Endodermal cell (in vitro differentiated cells): Measurements from ENCODE around the gene RBM20. TPM values are rescaled to one million over a fixed set of nuclear protein-coding genes. Genes with fewer than 3 reads are reported as not detected.
"Not testable (repeated sequence)": the region's sequence is repeated elsewhere in the genome, so short reads cannot be mapped to it uniquely, and the experiment has no call there.

Source experiments
- DNase-seq: peaks from one replicate; pipeline ENCODE4 v3.0.0-alpha.2; 2017
- H3K27ac ChIP-seq: 2 replicates; pipeline ENCODE4 v1.5.1; 2013; ENCODE audit warnings: mild to moderate bottlenecking, low read depth, low read length, moderate library complexity
- H3K27me3 ChIP-seq: 2 replicates; pipeline ENCODE4 v1.6.1; 2013; ENCODE audit warnings: mild to moderate bottlenecking, low read length, moderate library complexity; ENCODE audit not compliant: insufficient read depth, control insufficient read depth, poor library complexity, severe bottlenecking
- H3K36me3 ChIP-seq: 2 replicates; pipeline ENCODE4 v1.7.0; 2013; ENCODE audit warnings: mild to moderate bottlenecking, low read length, moderate library complexity; ENCODE audit not compliant: control insufficient read depth, insufficient read depth
- H3K4me1 ChIP-seq: one replicate; pipeline ENCODE4 v1.7.0; 2013; ENCODE audit warnings: low read length; ENCODE audit not compliant: control insufficient read depth, insufficient read depth
- H3K4me3 ChIP-seq: 2 replicates; pipeline ENCODE4 v1.5.1; 2013; ENCODE audit warnings: mild to moderate bottlenecking, low read length, moderate library complexity
- H3K9ac ChIP-seq: 2 replicates; pipeline ENCODE4 v1.6.1; 2013; ENCODE audit warnings: mild to moderate bottlenecking, low read length, moderate library complexity; ENCODE audit not compliant: poor library complexity, severe bottlenecking; ENCODE audit errors: extremely low read depth
- H3K9me3 ChIP-seq: 2 replicates; pipeline ENCODE4 v1.6.1; 2013; ENCODE audit warnings: mild to moderate bottlenecking, low read length, moderate library complexity; ENCODE audit not compliant: control insufficient read depth
- H3K27ac Mint-ChIP-seq: 2 replicates; pipeline ENCODE4 v1.8.0; 2020; ENCODE audit warnings: mixed read lengths
- H3K27me3 Mint-ChIP-seq: 2 replicates; pipeline ENCODE4 v1.8.0; 2021; ENCODE audit warnings: mild to moderate bottlenecking, mixed read lengths; ENCODE audit not compliant: insufficient read depth
- H3K36me3 Mint-ChIP-seq: 2 replicates; pipeline ENCODE4 v1.8.0; 2020; ENCODE audit warnings: low read depth, mixed read lengths
- H3K4me1 Mint-ChIP-seq: 2 replicates; pipeline ENCODE4 v1.8.0; 2020; ENCODE audit warnings: mixed read lengths
- H3K4me3 Mint-ChIP-seq: 2 replicates; pipeline ENCODE4 v1.8.0; 2020; ENCODE audit warnings: mild to moderate bottlenecking, moderate library complexity, mixed read lengths
- H3K9me3 Mint-ChIP-seq: 2 replicates; pipeline ENCODE4 v1.8.0; 2020; ENCODE audit warnings: mild to moderate bottlenecking, mixed read lengths
- WGBS, 2 experiments: methylation state at CpG; one replicate each; pipeline versions ENCODE4 v1.1.5 to v1.1.7; 2013; ENCODE audit warnings: missing lambda C conversion rate in 2 of 2, mixed read lengths in 1 of 2; ENCODE audit not compliant: insufficient coverage in 1 of 2, insufficient read length in 1 of 2; 5-methylcytosine and 5-hydroxymethylcytosine counted together
- total RNA-seq, 2 donors: library from RNA; stranded (reverse); fragmentation: NEBNext Ultra II Directional in 1 of 2; extraction: Animal tissue kit (Norgen Biotek cat#: 25700) in 1 of 2; gene quantifications; 2 replicates in 1 of 2; 3 replicates in 1 of 2; pipeline ENCODE4 v1.2.1, GENCODE V29; 2021
- TF ChIP-seq, protein P1 (sequence below): fragments of 200-600 bp; sonication (generic); conservative IDR thresholded peaks from 2 replicates; pipeline ENCODE4 v1.5.0; 2021; ENCODE audit warnings: antibody characterized with exemption, mild to moderate bottlenecking

RBM20 gene
- total RNA-seq, 2 donors from 2014 or later, result 6.2 to 7.0 TPM

DNA sequence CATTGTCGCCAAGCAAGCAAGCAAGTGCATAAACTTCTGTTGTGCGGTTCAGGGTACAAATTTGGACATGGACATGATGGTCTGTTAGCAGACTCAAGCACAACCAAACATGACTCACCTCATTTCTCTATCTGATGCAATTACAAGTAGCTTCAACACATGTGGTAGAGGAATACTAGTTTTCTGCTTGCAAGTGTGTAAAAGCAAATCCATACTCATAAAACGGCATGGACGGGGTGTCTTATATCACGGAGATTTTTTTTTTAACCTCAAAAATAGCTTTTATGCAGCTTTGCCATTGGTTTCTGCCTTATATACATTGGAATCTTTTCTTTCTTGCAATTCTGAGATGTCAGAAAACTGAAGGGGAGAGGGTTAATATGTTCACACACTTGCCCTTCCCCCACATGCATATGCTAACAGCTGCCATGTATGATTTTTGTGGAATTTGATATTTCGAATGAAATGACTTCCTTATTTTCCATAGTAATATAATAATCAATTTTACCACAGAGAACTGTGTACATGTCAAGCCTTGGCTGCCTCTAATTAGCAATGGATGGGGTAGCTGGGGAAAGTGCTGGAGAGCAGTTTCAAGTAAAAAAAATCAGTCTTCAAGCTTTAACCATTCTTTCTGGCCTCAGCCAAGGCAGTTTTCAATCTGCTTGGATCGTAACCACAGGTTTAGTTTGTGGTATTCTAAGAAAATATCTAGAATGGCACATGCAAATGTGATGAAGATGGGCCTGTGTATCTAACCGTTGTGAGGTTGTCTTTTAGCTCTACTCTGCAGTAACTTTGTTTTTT lies 121.6 kb downstream of the RBM20 start:
- no peak for DNase-seq
- TF ChIP-seq, protein P1, sequence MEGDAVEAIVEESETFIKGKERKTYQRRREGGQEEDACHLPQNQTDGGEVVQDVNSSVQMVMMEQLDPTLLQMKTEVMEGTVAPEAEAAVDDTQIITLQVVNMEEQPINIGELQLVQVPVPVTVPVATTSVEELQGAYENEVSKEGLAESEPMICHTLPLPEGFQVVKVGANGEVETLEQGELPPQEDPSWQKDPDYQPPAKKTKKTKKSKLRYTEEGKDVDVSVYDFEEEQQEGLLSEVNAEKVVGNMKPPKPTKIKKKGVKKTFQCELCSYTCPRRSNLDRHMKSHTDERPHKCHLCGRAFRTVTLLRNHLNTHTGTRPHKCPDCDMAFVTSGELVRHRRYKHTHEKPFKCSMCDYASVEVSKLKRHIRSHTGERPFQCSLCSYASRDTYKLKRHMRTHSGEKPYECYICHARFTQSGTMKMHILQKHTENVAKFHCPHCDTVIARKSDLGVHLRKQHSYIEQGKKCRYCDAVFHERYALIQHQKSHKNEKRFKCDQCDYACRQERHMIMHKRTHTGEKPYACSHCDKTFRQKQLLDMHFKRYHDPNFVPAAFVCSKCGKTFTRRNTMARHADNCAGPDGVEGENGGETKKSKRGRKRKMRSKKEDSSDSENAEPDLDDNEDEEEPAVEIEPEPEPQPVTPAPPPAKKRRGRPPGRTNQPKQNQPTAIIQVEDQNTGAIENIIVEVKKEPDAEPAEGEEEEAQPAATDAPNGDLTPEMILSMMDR, result no peak
- Mint-ChIP-seq H3K27ac (peak overlapping the region; percentile 55), H3K4me1 (peaks cover 9% of the 10 kb centered on the region), H3K27me3 (no peaks in the 10 kb centered on the region), H3K4me3 (no peak overlapping the region), H3K9me3 (peaks cover 10% of the 10 kb centered on the region), H3K36me3 (no peaks in the 10 kb centered on the region)
- Histone ChIP-seq H3K4me1 (no peaks in the 10 kb centered on the region), H3K27me3 (no peaks in the 10 kb centered on the region), H3K27ac (no peak overlapping the region), H3K9me3 (no peaks in the 10 kb centered on the region), H3K36me3 (no peaks in the 10 kb centered on the region), H3K4me3 (no peak overlapping the region), H3K9ac (no peak overlapping the region)
- WGBS, 2 experiments, result 94 to 96% methylated on average over 4 to 7 of the region's 8 CpGs

DNA sequence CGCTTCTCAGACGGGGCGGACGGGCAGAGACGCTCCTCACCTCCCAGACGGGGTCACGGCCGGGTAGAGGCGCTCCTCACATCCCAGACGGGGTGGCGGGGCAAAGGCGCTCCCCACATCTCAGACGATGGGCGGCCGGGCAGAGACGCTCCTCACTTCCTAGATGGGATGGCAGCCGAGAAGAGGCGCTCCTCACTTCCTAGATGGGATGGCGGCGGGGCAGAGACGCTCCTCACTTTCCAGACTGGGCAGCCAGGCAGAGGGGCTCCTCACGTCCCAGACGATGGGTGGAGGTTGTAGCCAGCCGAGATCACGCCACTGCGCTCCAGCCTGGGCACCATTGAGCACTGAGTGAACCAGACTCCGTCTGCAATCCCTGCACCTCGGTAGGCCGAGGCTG lies 123.5 kb downstream of the RBM20 start:
- not testable (repeated sequence) for H3K27me3 ChIP-seq, H3K27me3 Mint-ChIP-seq, H3K9ac ChIP-seq, H3K27ac Mint-ChIP-seq, H3K4me1 Mint-ChIP-seq, H3K4me1 ChIP-seq, H3K36me3 Mint-ChIP-seq, H3K27ac ChIP-seq, H3K4me3 Mint-ChIP-seq, H3K9me3 ChIP-seq, DNase-seq, H3K36me3 ChIP-seq, H3K4me3 ChIP-seq
- 90 to 97% methylated on average over 2 to 15 of the region's 29 CpGs for WGBS, 2 experiments
- peaks cover 10% of the 10 kb centered on the region for H3K9me3 Mint-ChIP-seq

DNA sequence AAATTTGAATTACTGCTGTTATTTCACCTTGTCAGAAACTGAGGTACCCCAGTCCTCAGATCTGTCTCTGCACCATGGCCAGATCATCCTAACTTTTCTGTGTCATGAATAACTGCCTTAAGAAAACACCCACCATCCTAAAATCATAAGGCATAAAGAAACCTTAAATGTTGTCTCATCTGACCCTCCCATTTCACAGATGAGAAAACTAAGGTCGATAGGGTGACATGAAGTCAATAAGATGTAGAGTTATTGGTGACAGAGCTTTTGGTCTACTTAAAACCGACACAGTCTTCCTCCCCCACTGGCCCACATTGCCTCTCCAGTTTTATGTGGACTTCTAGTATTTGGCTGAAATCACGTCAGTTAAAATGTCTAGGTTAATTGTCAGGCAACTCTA lies 126.1 kb downstream of the RBM20 start:
- Histone ChIP-seq H3K27me3 (no peaks in the 10 kb centered on the region), H3K4me3 (no peak overlapping the region), H3K4me1 (peaks cover 4% of the 10 kb centered on the region), H3K36me3 (no peaks in the 10 kb centered on the region), H3K9me3 (no peaks in the 10 kb centered on the region), H3K27ac (no peak overlapping the region), H3K9ac (no peak overlapping the region)
- Mint-ChIP-seq H3K27ac (no peak overlapping the region), H3K9me3 (peaks cover 10% of the 10 kb centered on the region), H3K27me3 (no peaks in the 10 kb centered on the region), H3K4me3 (no peak overlapping the region), H3K36me3 (no peaks in the 10 kb centered on the region), H3K4me1 (peaks cover 20% of the 10 kb centered on the region)
- WGBS, 2 experiments, result 90 to 100% methylated on average over 2 of the region's 3 CpGs
- DNase-seq, result no peak
- TF ChIP-seq, protein P1, result no peak
